DND-41 (cell line): ENCODE results near the gene GRK1.

ENCODE experiments used
- CTCF ChIP-seq: IDR thresholded peaks from 2 replicates; pipeline ENCODE4 v1.5.1; 2012; ENCODE audit warnings: borderline replicate concordance, low read length, moderate library complexity, mild to moderate bottlenecking; ENCODE audit not compliant: poor library complexity, severe bottlenecking; ENCODE audit errors: extremely low read depth
- EZH2 ChIP-seq: IDR thresholded peaks from 3 replicates; pipeline ENCODE4 v1.6.1; 2012; ENCODE audit warnings: borderline replicate concordance, low read depth, mild to moderate bottlenecking, moderate library complexity, low read length, inconsistent platforms; ENCODE audit not compliant: severe bottlenecking

- TF ChIP-seq CTCF (no peak), EZH2 (no peak)
These were observed 12.3 kb upstream of the GRK1 start for GRCh38 chr13:113654591-113655345.
